Fibroblast of peridontal ligament (primary cell): Measurements from ENCODE around the gene RNF144A.

ENCODE experiments used
- DNase-seq: peaks from one replicate; pipeline ENCODE4 v3.0.0-alpha.2; 2010; ENCODE audit errors: extremely low read depth

RNF144A gene

GRCh38 chr2:7007846-7008741 is 90.9 kb downstream of the RNF144A start:
- peak; percentile 75 for DNase-seq

- DNase-seq = peak; percentile 30
Measured at GRCh38 chr2:7009207-7009911, 92.1 kb downstream of the RNF144A start.

GRCh38 chr2:7010391-7011054 is 93.3 kb downstream of the RNF144A start:
- peak; percentile 97 for DNase-seq

- DNase-seq = peak; percentile 97
Measured at GRCh38 chr2:7011356-7012083, 94.3 kb downstream of the RNF144A start.

GRCh38 chr2:7012141-7012764 is 95.0 kb downstream of the RNF144A start:
- peak; percentile 50 for DNase-seq

- DNase-seq = peak; percentile 39
Measured at GRCh38 chr2:7013471-7014160, 96.4 kb downstream of the RNF144A start.

- DNase-seq = peak; percentile 64
Measured at GRCh38 chr2:7014174-7014640, 97.0 kb downstream of the RNF144A start.

- DNase-seq = peak; percentile 25
Measured at GRCh38 chr2:7015007-7015950, 98.1 kb downstream of the RNF144A start.

GRCh38 chr2:7016148-7016547 is 98.9 kb downstream of the RNF144A start:
- DNase-seq = no peak

- no peak for DNase-seq
Measured at GRCh38 chr2:7016601-7017211, 99.5 kb downstream of the RNF144A start.

- DNase-seq = no peak
Measured at GRCh38 chr2:7017671-7018281, 100.6 kb downstream of the RNF144A start.

- DNase-seq = no peak
Measured at GRCh38 chr2:7018282-7018701, 101.1 kb downstream of the RNF144A start.

GRCh38 chr2:7018767-7019166 is 101.6 kb downstream of the RNF144A start:
- no peak for DNase-seq

- DNase-seq = no peak
Measured at GRCh38 chr2:7019191-7019590, 102.0 kb downstream of the RNF144A start.

GRCh38 chr2:7020059-7020458 is 102.8 kb downstream of the RNF144A start:
- no peak for DNase-seq

- DNase-seq = no peak
Measured at GRCh38 chr2:7020468-7020867, 103.3 kb downstream of the RNF144A start.

GRCh38 chr2:7020939-7021470 is 103.8 kb downstream of the RNF144A start:
- DNase-seq = no peak
